Measurements from ENCODE around the gene PFKFB3. TPM values are rescaled to one million over a fixed set of nuclear protein-coding genes. Genes with fewer than 3 reads are reported as not detected.

Gene PFKFB3
- total RNA-seq = 14.1 TPM
- long read RNA-seq, full-length matches to known transcripts = 7 of 26 reads
- long read RNA-seq, partial matches to known transcripts = 7 of 26 reads
- long read RNA-seq, other reads (novel, unspliced or antisense) = 12 of 26 reads

DNA sequence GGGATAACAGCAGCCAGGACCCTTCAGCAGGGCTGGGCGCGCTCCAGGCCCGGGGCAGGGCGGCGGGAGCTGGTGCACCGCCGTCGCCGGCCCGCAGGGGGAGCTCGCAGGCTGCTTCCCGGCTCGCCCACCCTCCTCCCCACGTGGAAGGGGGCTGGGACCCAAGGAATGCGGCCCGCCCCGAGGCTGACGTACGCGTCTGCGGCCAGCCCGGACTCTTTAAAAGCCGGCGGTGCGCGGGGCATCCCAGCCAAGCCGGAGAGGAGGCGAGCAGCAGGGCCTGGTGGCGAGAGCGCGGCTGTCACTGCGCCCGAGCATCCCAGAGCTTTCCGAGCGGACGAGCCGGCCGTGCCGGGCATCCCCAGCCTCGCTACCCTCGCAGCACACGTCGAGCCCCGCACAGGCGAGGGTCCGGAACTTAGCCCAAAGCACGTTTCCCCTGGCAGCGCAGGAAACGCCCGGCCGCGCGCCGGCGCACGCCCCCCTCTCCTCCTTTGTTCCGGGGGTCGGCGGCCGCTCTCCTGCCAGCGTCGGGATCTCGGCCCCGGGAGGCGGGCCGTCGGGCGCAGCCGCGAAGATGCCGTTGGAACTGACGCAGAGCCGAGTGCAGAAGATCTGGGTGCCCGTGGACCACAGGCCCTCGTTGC, at the start of gene PFKFB3:
Gene PFKFB3 (plus strand): TSS at position 249 of the 647 bp plus-strand sequence. CDS start 329 bp downstream, at position 578.
- peak within 1 kb of the TSS; percentile 94 for H3K4me3 ChIP-seq
- H3K36me3 ChIP-seq = no peaks in the 10 kb centered on the region
- peaks cover 58% of the 10 kb centered on the region for H3K4me1 ChIP-seq
- DNase-seq = peak; percentile 97
- peak within 1 kb of the TSS; percentile 98 for H3K27ac ChIP-seq (replicated peaks)
- intact Hi-C loops (cut with micrococcal nuclease) = loop anchor here (10.0 kb wide), 1 partner anchor 98 kb away; no protein-coding TSS in a partner anchor
- TF ChIP-seq, protein P1, sequence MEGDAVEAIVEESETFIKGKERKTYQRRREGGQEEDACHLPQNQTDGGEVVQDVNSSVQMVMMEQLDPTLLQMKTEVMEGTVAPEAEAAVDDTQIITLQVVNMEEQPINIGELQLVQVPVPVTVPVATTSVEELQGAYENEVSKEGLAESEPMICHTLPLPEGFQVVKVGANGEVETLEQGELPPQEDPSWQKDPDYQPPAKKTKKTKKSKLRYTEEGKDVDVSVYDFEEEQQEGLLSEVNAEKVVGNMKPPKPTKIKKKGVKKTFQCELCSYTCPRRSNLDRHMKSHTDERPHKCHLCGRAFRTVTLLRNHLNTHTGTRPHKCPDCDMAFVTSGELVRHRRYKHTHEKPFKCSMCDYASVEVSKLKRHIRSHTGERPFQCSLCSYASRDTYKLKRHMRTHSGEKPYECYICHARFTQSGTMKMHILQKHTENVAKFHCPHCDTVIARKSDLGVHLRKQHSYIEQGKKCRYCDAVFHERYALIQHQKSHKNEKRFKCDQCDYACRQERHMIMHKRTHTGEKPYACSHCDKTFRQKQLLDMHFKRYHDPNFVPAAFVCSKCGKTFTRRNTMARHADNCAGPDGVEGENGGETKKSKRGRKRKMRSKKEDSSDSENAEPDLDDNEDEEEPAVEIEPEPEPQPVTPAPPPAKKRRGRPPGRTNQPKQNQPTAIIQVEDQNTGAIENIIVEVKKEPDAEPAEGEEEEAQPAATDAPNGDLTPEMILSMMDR (IDR thresholded peaks at IDR 0.05; ENCODE audit: borderline replicate concordance) = peak; percentile 99
- no peaks in the 10 kb centered on the region for H3K27me3 ChIP-seq (ENCODE audit: low read depth)
- no peaks in the 10 kb centered on the region for H3K9me3 ChIP-seq (replicated peaks)

DNA sequence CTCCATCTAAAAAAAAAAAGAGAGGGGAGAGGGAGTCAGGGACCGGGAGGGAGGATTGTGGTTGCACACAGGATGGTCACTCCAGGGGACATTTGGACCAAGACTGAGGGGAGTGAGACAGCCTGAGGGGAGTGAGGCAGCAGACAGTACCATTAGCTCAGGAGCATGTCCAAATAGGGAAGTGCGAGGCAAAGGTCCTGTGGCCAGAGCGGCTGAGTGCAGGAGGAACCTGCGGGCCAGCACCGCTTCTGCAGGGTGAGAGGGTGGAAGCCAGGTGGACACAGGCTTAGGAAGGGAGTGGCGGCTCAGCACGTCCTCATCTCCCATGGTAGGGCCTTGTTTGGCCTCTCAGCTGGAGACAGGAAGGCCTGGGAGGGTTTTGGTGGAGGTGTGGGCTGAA, 48.9 kb upstream of the PFKFB3 start:
- DNase-seq = no peak
- H3K27ac ChIP-seq (replicated peaks) = no peak overlapping the region
- H3K9me3 ChIP-seq (replicated peaks) = no peaks in the 10 kb centered on the region
- H3K4me1 ChIP-seq = peaks cover 12% of the 10 kb centered on the region
- no peaks in the 10 kb centered on the region for H3K36me3 ChIP-seq
- H3K4me3 ChIP-seq = no peak overlapping the region
- TF ChIP-seq, protein P1 (IDR thresholded peaks at IDR 0.05; ENCODE audit: borderline replicate concordance) = no peak
- intact Hi-C loops (cut with micrococcal nuclease) = no loop called here
- H3K27me3 ChIP-seq (ENCODE audit: low read depth) = no peaks in the 10 kb centered on the region

DNA sequence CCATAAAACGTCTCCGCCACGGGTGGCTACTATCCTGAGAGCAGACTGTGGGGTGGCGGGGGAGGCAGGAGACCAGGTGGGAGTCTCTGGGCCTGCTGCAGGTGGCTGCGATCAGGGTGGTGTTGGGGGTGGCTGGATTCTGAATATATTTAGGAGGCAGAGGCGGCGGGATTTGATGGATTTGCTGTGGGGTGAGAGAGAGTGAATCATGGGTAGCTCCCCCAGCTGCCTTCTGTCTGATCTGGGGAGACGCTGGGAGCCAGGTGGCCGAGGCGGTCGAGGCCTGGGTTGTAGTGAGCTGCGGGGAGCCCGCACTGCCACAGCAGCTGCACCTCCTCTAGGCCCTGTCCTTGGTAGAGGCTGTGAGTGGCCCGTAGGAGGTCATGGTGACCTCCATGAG, 48.2 kb upstream of the PFKFB3 start:
- Histone ChIP-seq H3K36me3 (no peaks in the 10 kb centered on the region), H3K4me1 (peaks cover 12% of the 10 kb centered on the region), H3K4me3 (no peak overlapping the region), H3K27me3 (ENCODE audit: low read depth) (no peaks in the 10 kb centered on the region), H3K9me3 (replicated peaks) (no peaks in the 10 kb centered on the region), H3K27ac (replicated peaks) (no peak overlapping the region)
- intact Hi-C loops (cut with micrococcal nuclease) = no loop called here
- DNase-seq = no peak
- TF ChIP-seq, protein P1 (IDR thresholded peaks at IDR 0.05; ENCODE audit: borderline replicate concordance) = no peak

DNA sequence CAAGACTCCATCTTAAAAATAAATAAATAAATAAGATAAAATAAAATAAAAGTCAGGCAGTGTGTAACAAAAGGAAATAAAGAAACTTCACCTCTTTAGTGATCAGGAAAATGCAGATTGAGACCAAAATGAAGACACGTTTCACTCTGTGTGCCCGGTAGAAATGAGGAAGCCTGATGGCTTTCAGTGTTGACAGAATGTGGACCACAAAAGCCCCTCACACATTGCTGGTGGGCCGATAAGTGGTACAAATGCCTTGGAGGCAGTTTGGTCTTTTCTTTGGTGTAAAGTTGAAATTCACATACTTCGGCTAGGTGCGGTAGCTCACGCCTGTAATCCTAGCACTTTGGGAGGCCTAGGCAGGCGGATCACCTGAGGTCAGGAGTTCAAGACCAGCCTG, 44.5 kb upstream of the PFKFB3 start:
- H3K27ac ChIP-seq (replicated peaks) = no peak overlapping the region
- H3K4me3 ChIP-seq = no peak overlapping the region
- peaks cover 10% of the 10 kb centered on the region for H3K4me1 ChIP-seq
- H3K36me3 ChIP-seq = no peaks in the 10 kb centered on the region
- TF ChIP-seq, protein P1 (IDR thresholded peaks at IDR 0.05; ENCODE audit: borderline replicate concordance) = no peak
- no peaks in the 10 kb centered on the region for H3K9me3 ChIP-seq (replicated peaks)
- no peak for DNase-seq
- intact Hi-C loops (cut with micrococcal nuclease) = no loop called here
- H3K27me3 ChIP-seq (ENCODE audit: low read depth) = no peaks in the 10 kb centered on the region

DNA sequence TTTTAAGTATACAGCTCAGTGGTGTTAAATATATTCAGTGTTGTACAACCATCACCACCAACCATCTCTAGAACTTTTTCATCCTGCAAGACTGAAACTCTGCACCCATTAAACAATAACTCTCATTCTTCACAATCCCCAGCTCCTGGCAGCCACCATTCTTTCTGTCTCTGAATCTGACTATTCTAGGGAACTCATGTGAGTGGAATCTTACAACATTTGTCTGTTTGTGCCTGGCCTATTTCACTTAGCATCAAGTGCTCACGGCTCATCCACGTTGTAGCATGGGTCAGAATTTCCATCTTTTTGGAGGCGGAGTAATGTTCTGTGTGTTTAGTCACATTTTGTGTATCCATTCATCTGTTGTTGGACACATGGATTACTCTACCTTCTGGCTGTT, 40.8 kb upstream of the PFKFB3 start:
- no peak overlapping the region for H3K4me3 ChIP-seq
- TF ChIP-seq, protein P1 (IDR thresholded peaks at IDR 0.05; ENCODE audit: borderline replicate concordance) = no peak
- no peaks in the 10 kb centered on the region for H3K27me3 ChIP-seq (ENCODE audit: low read depth)
- peaks cover 39% of the 10 kb centered on the region for H3K4me1 ChIP-seq
- DNase-seq = no peak
- H3K36me3 ChIP-seq = peaks cover 8% of the 10 kb centered on the region
- H3K27ac ChIP-seq (replicated peaks) = peak overlapping the region; percentile 97
- intact Hi-C loops (cut with micrococcal nuclease) = no loop called here
- no peaks in the 10 kb centered on the region for H3K9me3 ChIP-seq (replicated peaks)

Data from left ventricle myocardium inferior (tissue), 1 donor.